GM19193 (cell line): ENCODE data around the gene TAX1BP1.

Experiments
- POLR2A ChIP-seq: IDR thresholded peaks from 4 replicates; pipeline ENCODE4 v1.6.1; 2011; ENCODE audit not compliant: insufficient read depth, insufficient read length; ENCODE audit errors: extremely low read depth

TAX1BP1 gene

DNA sequence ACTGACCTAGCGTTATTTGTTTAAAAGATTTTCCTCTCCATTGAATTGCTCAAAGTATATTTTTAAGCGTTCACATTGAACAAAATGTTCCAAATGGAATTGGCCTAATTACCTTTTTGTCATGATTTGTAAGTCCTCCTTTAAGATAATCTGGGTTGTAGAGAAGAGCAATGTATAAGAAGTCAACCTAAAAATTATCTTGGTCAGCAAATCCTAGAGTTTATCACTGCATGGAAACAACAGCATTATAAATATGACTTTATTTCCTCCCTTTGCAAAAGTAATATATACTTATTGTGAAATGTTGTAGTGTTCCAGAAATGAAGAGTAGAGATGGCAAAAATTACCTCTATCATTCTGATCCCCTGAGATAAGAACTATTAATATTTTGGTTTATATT is 59.2 kb downstream of the TAX1BP1 start:
- TF ChIP-seq POLR2A = no peak

DNA sequence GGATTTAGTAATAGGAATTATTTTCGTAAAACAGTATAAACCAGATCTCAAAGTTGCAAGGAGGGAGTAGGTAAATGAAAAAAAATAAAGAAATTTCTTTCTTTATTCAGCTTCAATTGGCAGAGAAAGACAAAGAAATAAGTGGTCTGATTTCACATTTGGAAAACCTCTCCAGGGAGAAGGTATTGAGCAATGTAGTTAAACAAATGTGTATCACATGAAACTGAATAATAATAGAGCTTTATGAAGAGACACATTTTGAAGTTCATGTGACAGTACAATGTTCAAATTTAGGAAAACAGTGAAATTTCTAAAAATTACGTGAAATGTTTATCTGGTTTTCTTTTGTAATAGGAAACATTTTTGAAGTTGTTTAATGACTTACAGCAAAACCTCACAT is 63.0 kb downstream of the TAX1BP1 start:
- no peak for TF ChIP-seq POLR2A

DNA sequence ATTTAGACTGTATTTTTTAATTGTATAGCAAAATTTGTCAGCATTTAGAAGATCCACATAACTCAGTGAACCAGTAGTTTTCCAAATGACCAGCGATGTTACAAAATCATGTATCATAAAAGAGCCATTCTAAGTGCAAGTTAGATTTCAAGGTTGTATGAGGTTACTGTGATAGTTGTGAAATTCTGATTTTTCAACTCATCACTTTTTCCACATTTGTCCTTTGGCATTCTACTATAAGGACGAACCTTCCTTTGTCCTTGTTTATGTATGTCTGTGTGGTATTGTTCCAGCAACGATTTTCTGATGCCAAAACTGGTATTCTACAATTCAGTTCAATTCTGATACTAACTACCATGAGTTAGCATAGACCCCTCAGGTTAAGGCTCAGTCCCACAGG is 64.2 kb downstream of the TAX1BP1 start:
- no peak for TF ChIP-seq POLR2A

DNA sequence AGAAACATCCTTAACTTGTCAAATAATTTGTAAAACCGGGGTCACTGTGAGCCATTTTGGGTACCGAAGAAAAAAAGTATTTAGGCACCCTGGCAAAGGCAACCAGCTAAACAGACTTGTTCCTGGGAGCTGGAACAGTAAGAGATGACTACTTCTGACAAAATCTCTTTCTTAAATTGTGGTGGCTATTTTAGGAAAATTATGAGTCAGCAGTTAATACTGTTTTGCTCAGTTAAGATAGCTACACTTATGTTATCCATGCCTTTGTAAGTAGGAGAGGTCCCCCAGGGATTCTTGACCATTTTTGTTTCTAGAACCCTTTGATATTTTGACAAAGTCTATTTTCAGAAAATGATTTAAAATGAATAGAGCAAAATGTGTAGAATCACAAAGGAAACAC is 68.7 kb downstream of the TAX1BP1 start:
- no peak for TF ChIP-seq POLR2A

DNA sequence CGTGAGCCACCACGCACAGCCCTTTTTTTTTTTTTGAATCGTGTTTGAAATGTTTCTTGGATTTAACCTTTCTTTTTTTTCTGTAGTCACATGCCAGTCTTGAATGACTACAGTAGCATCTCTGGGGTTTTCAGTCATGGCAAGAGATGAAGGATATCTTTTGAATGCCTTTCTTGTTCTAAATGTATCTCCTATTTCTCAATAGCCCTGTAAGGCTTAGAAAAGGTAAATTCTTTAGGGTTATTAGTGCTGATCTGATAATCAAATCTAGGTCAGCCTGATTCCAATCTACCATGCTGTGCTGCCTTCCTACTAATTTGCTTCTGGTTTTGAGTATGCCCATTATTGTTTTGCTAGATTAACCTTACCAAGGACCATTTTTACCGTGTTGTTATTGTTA is 70.2 kb downstream of the TAX1BP1 start:
- TF ChIP-seq POLR2A = no peak

DNA sequence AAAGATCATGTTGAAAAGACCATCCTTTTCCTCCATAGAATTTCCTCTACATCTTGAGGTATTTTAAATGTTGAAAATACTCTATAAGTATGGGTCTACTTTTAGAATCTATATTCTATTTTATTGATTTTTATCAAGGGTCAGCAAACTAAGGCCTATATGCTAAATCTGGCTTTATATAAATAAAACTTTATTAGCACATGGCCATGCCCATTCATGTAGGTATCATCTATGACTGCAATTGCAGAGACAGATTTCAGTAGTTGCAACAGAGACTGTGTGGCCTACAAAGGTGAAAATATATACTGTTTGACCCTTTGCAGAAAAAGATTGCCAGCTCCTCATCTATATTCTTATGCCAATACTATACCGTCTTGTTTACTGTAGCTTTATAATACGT is 72.7 kb downstream of the TAX1BP1 start:
- no peak for TF ChIP-seq POLR2A

DNA sequence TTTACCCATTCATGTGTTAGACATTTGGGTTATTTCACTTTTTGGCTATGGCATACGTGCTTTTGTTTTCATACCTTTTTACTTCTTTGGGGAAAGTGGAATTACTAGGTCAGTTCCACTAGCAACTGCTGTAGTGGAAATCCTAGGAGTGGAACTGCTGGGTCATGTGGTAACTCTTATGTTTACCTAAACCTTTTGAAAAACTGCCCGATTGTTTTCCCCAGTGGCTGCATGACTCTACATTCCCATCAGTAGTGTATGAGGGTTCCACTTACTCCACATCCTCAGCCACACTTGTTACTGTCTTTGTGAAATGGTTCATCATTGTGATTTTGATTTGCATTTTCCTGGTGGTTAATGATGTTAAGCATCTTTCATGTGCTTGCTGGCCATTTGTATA is 82.3 kb downstream of the TAX1BP1 start:
- TF ChIP-seq POLR2A = no peak

DNA sequence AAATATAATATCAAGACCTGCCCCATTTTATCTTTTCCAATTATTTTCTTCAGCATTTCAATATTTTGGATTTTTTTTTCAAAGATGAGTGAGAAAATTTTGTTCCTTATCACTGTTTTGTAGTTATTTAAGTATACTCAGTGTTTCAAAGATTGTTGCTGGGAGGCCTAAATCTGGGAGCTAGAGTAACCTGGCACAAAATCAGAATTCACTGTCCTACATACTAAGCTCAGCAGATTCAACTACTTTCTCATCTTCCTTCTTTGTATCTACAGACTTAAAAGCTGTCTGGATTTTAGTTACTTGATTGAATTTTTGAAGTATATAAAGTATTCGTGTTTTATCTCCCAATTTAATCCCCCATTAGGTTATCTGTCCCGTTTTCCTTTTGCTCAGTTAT is 85.9 kb downstream of the TAX1BP1 start:
- TF ChIP-seq POLR2A = no peak

DNA sequence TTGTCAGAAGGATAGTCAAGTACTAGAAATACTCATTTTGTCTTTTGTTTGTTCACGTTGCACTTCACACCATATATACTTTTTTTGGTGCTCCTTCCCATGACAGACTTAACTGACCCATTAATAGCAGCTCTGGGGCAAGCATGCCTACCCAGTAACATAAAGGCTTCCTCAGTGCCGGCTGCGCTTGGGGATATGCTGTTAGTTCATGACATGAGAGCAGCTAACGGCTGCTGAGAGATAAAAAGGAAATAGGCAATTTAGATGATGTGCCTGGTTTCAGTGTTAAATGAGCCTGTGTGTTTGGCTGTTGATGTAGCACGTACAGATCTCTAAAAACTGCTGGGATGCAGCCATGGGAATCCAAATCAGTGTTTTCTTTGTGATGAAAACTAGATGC is 86.4 kb downstream of the TAX1BP1 start:
- no peak for TF ChIP-seq POLR2A

DNA sequence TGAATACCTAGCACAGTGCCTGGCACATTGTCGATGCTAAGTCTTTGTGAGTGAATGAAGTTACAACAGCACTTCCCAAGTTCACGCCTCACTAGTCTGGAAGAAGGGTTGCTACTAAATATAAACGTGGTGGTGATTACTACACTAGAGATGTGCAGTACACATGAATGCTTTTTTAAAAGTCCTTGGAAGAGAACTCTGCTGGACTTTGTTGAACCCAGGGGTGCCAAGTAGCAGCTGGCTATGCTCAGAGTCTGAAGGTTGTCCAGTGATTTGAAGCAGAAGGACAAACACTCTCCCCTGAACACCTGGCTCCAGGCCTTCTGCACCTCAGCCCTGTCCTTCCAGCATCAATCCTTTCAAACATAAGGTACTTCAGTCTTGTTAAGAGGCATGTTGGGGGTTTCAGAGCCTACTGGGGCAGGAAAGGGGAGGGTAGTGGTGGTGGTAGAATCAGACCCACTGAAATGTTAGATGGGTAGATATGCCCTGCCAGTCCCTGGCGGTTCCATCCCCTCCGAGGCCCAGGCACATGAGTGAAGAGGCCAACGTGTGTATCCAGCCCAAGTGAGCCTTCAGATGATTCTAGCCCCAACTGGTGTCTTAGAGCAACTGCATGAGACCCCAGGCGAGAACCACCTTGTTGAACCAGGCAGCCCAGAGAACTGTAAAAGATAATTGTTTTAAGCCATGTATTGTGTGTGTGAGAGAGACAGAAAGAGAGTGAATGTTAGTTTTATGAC is 94.4 kb downstream of the TAX1BP1 start:
- no peak for TF ChIP-seq POLR2A

DNA sequence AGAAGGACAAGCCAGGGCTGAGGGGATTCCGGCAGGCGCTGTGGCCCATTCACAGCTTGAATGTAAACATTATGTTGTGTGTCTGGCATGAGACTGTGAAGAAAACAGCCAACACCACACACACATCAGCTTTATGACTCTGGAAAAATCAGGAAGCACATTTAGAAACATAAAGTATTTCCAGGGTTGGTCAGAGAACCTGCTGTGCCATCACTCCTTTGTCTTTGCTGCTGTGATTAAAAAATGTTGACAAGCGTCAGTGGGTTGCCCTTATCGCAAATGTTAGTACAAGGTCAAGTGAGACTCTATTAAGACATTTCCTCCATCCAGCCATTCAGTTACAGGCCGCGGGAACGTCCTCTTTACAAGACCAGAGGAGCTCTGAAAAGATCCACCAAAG is 95.4 kb downstream of the TAX1BP1 start:
- no peak for TF ChIP-seq POLR2A

DNA sequence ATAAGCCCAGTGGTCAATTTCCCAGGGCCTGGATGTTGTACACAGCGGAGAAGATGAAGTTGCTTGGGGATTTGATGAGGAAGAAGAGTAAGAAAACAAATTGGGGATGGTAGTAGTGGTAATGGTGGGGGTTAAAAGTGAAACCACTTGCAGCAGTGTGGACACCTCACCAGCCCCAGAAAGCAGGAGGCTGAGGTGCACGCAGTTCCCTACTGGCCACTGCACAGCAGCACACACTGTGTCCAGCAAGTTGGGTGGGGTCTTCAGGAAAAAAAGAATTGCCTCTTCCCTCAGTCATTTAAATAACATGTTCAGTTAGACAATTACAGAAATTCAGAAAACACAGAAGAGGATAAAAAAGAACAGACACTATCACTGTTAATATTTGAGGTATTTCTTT is 96.6 kb downstream of the TAX1BP1 start:
- TF ChIP-seq POLR2A = no peak

DNA sequence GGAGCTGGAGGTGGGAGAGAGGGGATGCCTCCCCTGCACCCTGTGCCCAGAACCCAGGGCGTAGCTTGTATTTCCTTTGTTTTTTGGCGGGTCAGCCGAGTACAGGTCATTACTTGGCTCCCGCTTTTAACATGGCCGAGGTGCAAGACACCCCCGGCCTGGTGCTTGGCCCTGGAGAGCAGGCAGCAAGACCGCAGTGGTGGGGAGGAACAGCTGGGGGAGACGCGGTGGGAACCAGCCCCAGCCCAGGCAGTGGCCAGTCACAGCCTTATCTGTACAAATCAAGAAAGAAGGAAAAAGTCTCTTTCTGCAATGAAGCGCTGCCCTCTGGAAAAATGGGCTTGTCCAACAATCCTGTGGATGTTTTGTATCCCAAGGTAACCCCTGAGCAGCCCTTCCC is 99.1 kb downstream of the TAX1BP1 start:
- TF ChIP-seq POLR2A = no peak

DNA sequence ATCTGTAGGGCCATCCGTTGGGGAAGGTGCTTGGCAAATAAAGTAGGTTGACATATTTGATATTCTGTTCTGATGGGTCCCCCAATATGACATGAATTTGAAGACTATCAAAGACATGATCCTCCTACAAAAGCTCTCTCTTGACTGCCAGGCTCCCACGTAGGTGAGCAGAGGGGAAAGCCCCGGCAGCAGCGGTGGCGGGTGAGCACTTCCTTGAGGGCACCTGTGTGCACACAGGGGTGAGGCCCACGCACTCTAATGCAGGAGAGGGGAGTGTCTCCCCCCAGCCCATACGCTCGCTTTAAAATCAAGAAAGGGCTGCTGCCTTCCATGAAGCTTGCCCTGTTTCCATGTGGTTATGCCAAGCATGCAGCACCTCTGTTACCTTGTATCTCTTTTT is 100.4 kb downstream of the TAX1BP1 start:
- TF ChIP-seq POLR2A = no peak

DNA sequence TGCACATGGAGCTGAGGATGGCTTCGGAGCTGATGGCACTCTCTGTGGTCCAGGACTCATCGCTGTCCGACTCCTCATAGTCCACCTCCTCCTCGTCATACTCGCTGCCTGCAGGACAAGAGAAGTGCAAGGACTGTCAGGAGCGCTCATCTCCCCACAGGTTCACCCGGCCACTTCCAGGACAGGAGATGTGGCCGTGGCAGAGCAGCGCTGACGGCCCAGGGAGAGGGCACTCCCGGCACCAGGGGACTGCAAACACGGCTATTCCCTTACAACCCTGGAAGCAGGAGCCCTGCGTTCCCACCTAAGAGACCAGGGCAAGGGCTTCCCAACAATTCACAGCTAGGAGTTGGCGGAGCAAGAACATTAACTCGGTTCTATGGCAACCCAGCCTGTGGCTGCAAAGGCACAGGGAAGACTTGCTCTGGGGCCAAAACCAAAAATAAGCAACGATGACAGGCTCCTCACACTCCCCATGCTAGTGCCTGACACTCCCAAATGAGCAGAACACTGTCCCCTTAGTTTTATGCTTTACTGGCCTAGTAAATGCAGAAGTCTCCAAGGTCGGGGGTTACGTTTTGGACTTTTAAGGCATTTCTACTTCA is 100.9 kb downstream of the TAX1BP1 start:
- no peak for TF ChIP-seq POLR2A

DNA sequence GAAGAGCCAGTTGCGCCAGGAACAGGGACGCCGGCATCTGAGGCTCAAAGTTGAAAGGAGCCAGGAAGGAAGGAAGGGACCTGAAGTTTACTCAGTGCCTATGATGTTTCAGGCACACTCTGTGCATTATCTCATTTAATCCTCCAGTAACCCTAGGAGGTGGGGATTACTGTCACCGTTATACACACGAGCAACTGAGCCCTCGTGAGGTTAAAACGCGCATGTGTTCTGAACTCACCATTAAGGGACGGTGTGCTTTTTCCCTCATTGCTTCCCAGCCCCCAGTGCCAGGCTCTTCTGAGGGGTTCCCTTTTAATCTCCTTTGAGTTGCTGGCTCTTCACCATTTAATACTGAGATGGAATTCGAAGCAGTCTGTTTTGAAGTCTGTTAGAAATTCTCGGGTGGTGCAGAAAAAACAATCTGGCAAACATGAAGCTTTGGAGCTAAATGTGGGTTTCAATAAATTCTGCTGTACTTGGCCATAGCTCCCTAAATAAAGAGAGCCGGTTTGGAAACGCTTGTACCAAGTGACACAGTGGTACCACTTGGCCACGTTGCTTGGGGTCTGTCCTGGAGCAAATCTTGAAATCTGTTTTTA is 102.2 kb downstream of the TAX1BP1 start:
- TF ChIP-seq POLR2A = no peak

DNA sequence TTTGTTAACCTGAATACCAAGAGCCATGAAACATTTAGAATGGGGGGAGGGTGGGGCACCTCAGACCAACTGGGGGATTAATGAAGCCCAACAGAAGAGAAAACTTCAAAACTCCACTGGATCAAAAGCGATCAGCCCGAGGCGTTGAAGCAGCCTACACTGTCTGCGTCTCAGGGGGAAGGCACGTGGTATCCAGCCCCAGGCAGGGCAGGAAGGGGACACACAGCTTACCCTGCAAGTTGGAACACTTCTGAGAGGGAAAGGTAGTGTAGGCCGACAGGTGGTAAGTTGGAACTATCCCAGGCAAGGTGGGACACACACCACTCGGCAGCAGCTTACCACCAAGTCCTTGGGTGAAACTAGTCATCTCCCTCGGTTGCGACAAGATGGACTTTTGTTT is 102.9 kb downstream of the TAX1BP1 start:
- no peak for TF ChIP-seq POLR2A

DNA sequence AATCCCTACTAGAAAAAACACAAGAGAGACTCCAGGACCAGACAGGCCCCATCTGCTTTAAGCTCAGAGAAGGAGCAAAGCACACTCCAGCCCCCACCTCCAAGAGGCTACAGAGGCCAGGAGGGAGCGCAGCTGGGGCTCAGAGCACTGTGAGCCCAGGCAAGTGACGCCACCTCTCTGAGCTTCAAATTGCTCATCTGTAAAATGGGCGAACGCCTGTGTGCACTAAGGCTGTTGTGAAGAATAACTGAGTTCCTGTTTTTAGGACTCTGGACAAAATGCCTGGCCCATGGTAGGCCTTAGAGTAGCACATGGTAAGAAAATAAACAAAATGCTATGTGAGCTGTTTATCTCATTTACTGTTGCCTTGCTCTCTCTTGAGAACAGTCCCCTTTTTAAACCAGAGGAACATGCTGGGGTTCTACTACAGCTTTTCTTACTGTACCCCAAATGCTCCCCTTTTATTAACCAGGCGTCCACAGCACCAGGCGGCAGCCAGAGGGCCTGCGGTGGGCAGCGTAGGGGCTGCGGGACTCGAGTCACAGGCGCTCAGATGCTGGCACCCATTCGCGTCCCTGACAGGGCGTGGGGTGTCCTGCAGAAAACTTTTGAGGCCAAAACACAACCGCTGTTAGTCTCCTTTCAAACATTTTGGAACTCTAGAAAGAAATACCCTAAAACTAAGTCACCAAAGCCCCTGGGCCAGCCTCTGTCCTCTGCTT is 103.8 kb downstream of the TAX1BP1 start:
- no peak for TF ChIP-seq POLR2A
